GM18861 (cell line): ENCODE results near the gene BIRC2.

Experiments
- ATAC-seq: cut with Tn5 transposase; IDR thresholded peaks from one replicate; pipeline ENCODE4 v1.9.1; 2021; ENCODE audit not compliant: unreplicated experiment

BIRC2 gene

DNA sequence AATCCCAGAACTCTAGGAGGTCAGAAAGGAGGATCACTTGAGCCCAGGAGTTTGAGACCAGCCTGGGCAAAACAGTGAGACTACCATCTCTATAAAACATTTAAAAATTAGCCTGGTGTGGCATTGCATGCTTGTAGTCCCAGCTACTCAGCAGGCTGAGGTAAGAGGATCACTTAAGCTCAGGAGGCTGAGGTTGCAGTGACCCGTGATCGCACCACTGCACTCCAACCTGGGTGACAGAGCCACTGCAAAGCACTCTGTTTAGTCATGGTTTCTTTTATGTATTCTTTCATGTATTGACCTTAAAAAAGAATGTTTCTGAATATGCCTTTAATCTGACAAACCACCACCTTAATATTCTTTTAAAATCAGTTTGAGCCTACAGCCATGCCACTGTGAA lies 52.2 kb downstream of the BIRC2 start:
- ATAC-seq: no peak

DNA sequence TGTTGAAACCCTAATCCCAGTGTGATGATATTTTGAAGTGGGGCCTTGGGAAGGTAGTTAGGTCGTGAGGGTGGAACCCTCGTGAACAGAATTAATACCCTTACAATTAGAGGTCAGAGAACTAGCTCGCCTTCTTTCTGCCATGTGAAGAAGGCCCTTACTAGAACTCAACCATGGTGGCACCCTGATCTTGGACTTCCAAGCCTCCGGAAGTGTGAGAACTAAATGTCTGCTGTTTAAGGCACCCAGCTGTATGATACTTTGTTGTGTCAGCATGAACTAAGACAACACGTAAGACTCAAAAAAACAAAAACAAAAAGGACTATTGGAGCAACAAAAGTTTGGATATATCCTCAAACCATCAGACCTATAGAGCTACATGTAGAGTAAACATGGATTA lies 53.6 kb downstream of the BIRC2 start:
- no peak for ATAC-seq

DNA sequence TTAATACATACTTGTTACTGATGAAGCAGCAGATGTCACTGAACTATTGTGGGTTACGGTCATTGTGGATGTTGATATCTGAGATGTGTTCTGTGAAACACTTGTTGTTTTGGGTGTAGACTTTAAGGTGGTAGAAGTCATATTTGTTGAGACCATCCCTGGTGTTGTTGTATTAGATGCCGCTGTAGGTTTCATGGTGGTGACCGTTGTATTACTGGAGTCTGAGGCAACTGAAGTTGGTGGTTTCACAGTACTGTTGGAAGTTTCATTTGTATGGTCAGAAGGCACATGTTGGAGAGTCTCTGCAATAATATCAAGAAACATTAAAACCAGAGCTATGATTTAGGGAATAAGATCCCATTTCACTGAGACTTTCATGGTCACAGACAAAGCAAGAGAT lies 54.9 kb downstream of the BIRC2 start:
- no peak for ATAC-seq

DNA sequence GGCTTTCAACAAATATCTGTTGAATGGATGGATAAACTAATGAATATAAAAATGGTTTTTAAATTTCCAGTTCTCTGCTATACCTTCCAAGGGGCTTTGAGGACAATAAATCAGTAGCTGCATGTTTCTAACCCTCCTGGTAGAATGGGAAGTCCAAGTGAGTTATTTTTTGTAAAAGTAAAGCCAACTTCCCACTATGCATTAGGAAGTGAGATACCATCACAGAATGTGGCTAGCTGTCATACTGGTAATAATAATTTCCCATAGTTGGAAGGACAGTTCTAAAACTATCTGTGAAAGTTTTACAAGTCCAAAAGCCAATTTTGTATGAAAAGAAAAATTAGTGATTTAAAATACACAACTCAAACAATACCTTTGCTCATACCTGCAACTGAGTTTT lies 55.5 kb downstream of the BIRC2 start:
- no peak for ATAC-seq

DNA sequence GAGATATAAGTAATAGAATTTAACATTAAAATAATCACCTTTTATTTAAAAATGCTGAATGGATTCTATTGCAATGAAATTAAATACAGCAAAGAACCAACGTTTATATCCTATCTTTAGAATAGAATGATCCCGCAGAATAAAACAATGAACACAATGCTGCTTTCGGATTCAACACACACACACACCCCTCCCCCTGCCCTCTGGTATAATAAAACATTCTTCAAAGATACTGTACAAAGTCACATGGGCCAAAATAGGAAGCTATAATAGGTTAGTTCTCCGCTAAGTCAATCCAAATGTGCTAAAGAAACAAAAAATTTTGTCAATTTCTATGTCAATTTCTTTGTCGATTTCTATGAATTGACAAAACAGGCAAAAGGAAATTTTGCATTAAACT lies 58.5 kb downstream of the BIRC2 start:
- no peak for ATAC-seq

DNA sequence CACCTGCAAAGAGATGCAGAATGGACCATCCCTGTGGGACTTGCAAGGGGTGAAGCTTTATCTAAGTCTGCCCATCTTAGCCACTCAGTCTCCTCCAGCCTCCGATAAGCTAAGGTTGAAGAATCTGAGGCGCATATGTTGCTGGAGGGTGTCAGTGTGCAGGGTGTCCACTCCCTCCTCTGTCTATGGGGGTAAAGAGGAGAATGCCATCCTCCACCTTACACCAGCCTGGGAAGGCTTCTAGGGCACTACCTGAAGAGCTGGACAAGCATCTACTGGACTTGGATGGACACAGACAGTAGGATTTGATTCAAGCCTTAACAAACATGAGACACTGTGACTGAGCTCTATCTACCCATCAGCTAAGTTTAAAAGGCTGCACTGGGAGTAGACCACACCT lies 59.1 kb downstream of the BIRC2 start:
- ATAC-seq: no peak

DNA sequence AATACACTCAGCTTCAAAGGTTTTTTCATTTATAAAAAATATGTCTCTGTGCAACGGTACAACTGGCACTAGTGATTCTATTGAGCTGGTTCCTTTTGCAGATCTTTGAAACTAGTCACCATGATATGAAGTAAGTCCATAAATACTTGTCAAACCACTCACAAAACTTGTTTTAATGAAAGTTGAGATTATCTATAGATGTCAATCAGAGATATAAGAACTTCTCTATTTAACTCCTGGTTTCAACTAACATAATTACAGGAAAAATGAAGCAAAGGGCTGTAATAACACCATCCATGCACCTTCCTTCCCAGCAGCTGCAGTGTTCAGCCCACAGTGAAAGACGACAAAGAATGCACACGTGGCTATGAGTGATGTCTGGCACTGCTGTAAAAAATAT lies 60.9 kb downstream of the BIRC2 start:
- no peak for ATAC-seq

DNA sequence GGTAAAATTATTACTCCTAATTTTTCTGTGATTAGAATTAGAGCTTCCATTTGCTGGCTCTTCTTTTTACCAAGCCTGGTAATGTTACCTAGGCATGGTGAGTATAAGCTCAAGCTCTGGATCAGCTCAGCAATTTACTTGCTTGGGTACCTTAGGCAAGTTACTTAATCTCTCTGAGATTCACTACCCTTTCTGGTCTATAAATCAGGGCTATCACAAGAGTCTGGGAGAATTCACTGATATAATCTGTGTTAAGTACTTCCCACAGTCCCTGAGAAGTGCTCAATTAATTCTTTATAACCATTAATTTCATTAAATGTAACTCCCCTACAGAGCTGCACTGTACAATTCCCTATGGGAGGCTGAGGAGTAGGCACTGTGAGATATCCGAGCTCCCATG lies 61.3 kb downstream of the BIRC2 start:
- no peak for ATAC-seq

DNA sequence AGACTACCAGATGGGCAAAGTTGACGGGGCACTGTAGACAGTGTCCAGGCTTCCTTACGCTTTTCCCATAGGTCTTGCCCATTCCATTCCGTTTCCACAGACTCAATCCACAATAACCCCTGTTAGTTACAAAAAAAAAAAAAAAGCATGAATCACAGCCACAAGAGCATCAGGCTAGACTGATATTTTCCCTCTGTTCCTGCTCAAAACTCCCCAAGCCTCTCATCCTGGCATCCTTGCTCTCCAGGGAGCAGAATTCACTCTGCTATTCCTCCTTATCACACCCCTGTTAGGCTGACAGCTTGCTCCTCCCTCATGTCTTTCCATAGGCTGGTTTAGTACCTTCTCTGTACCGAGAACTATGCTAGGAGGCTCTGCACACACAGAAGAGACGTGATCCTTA lies 63.4 kb downstream of the BIRC2 start:
- ATAC-seq: no peak

DNA sequence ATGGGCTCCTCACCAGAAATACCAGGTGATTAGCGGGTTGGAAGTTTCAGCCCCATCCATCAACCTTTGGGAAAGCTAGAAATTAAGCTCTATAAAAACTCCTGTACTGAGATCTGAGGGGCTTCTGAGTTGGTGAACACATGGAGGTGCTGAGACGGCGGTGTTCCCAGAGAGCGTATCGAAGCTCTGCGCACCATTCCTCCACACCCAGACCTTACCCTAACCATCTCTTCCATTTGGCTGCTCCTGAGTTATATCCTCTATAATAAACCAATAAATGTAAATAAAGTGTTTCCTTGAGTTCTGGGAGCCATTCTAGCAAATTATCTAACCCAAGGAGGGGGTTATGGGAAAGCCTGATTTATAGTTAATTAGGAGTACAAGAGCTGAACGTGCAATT lies 64.1 kb downstream of the BIRC2 start:
- ATAC-seq: no peak

DNA sequence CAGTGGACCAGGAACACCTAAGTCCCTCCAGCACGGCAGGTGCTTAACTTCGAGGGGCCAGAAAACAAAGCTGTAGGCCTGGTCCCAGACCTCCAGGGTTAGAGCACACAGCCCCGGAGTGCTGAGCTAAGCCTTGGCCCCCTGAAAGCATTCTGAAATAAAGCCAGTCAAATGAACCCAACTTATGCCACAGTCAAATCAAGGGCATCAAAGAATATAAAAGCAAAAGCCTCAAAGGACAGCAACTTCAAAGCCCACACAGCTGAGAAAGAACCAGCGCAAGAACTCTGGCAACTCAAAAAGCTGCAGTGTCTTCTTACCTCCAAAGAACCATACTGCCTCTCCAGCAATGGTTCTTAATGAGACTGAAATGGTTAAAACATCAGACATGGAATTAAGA lies 66.5 kb downstream of the BIRC2 start:
- no peak for ATAC-seq

DNA sequence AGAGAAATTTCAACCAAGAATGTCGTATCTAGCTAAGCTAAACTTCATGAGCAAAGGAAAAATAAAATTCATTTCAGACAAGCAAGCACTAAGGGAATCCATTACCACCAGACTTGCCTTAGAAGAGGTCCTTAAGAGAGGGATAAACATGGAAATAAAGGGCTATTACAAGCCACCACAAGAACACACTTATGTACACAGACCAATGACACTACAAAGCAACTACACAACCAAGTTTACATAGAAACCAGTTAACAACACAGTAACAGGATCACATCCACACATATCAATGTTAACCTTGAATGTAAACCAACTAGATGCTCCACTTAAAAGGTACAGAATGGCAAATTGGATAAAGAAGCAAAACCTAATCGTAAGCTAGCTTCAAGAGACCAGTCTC lies 67.5 kb downstream of the BIRC2 start:
- ATAC-seq: no peak

DNA sequence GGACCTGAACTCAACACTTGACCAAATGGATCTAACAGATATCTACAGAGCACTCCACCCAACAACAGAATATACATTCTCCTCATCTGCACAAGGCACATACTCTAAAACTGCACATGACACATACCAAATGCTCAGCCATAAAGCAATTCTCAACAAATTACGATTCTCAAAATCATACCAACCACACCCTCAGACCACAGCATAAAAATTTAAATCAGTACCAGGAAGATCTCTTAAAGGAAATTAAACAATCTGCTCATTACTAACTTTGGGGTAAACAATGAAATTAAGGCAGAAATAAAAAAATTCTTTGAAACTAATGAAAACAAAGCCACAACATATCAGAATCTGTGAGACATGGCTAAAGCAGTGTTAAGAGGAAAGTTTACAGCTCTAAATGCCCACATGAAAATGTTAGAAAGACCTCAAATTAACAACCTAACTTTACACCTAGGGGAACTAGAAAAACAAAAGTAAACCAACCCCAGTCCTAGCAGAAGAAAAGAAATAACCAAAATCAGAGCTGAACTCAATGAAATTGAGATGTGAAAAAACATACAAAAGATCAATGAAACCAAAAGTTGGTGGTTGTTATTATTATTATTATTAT lies 68.4 kb downstream of the BIRC2 start:
- ATAC-seq: no peak

DNA sequence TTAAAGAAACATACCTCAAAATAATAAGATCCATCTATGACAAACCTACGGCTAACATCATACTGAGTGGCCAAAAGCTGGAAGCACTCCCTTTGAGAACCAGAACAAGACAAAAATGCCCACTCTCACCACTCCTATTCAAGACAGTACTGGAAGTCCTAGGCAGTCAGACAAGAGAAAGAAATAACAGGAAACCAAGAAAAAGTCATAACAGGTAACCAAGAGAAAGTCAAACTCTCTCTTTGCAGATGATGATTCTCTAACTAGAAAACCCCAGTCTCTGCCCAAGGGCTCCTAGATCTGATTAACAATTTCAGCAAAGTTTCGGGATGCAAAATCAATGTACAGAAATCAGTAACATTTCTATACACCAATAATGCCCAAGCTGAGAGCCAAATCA lies 70.0 kb downstream of the BIRC2 start:
- no peak for ATAC-seq

DNA sequence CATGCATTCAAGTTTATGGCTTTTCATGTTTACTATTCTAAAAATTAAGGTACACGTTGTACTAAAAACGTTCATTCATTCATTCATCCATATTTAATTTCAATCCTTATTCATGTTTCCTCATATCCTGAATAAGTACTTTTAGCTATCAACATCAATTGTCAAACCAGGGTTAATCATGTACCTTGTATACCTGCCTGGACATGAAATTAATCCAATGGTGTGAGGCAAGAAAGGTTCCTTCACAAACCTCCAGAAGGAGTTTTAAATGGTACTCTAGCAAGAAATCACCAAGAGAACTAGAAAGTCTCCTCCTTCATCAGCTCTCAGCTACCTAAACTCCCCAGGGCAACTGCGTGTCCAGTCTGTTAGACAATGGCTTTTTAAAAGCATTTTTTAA lies 72.2 kb downstream of the BIRC2 start:
- ATAC-seq: no peak

DNA sequence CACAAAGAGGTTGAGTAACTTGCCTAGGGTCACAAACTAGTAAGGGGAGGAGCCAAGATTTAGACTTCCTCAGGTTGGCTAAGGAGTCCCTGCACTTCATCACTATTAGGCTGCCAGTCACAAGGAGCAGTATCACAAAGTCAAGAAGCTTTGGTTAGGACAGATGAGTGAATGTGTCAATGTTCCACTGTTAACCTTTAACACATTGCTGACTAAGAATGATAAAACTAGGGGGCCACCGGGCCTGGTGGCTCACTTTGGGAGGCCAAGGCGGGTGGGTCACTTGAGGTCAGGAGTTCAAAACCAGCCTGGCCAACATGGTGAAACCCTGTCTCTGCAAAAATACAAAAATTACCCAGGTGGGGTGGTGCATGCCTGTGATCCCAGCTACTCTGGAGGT lies 73.5 kb downstream of the BIRC2 start:
- ATAC-seq: peak; percentile 99

DNA sequence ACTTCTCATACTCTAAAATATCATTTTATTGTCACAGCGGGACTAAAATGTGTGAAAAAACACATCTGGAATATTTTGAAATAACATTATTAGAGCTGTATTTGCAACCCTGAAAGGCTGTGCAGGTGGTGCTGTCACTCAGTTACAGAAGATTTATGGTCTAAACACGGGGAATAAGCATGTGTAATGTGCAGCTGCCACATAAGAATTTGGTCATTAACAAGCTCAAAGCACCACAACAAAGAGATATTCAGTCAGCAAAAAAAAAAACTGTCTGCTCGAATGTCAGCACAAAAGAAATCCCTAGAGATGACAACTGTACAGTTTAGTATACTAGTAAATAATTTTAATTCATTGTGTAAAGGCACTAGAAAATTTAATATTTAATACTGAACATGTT lies 74.2 kb downstream of the BIRC2 start:
- no peak for ATAC-seq

DNA sequence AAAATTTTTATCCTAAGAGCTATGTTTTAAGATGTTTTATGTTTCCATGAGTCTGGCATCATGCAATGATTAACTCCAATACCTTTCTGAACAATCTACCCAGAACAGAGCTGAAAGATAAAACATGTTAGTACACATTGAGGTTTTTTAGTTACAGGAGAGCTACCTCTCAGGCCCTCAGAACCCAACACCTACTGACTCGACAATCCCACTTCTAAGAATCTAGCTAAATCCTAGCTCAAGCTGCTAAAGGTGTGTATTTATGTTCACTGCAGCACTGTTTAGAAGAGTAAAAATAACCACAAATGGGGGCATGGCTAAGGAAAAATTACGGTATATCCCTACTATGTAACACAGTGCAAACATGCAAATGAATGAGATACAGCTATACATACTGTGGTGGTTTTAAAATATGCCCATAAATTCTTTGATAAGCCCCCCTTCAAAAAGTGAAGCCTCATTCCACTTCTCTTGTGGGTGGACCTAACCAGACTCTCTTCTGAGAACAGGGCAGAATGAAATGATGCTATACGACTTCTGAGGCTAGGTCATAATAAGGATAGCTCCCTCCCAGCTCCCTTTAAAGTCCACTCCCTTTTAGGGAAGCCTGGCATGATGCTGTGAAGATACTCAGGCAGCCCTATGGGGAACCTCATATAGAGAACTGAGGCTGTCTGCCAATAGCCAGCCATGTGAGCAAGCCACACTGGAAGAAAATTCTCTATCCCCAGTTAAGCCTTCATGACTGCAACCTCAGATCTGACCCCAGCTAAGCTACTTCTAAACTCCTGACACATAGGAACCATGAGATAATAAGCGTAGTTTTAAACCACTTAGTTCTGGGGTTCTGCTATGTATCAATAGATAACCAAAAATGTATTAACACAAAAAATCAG lies 76.1 kb downstream of the BIRC2 start:
- ATAC-seq: no peak

DNA sequence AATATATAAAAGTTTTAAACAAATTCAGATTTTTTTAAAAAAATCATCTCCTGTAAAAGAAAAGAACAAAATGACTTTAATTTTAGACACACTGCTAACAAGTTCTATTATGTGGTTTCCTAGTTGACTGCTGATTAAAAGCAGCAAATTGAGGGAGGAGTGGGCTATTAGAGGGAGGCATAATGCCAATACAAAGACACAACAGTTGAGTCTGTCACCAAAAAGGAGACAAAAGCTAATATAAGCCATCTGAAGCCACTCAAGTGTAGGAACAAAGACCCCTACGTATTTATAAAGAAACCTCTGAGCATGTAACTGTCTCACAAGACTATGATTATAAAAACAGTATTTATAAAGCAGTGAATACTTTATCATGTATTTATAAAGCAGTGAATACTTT lies 76.9 kb downstream of the BIRC2 start:
- ATAC-seq: no peak

DNA sequence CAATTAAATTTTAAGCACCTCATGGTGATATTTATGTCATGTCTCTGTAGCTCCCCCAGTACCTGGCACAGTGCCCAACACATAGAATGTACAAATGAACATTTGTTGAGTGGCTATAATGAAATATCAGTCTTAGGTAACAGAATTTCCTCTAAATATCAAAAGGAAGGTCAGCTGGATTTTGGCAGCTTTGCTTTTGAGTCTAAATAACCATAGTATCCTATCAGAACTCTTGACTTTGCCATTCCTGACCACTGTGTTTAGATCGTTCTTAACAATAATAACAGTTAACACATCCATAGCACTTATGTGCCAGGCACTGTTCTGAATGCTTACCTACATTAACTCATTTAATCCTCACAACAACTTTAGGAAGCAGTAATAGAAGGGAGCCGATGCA lies 79.0 kb downstream of the BIRC2 start:
- no peak for ATAC-seq

DNA sequence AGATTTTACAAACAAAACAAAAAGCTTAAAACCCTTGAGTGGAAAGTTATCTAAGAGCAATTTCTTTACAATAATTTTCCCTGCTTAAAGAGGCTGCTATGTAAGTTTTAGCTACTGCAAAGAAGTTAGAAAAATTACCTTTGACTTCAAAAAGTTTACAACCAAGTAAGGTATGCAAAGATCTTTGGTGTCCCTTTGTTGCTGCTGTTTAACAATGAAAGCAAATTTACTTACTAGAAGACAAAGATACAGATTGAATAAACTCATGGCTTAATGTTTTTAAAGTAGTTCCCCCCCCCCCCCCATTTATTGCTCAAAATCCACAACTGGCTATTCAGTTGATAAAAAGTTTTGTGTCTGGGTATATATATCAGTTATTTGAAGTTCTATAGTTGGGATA lies 79.6 kb downstream of the BIRC2 start:
- ATAC-seq: no peak

DNA sequence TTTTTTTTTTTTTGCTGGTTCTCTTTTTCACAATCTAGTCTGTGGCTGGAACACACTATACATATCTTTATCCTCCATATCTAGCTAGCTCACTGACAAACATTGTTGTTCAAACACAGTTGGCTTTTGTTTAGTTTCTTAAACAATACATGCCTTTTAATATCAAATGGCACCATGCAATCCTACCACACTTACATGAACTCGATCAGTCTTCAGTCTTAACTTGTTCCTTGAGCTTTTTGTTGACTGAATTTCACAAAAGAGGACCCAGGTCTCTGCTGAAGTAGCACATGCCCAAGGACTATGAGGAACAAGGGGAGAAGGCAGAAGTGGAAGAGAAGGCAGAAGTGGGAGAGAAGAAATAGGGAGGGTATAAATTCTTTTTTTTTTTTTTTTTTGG lies 80.1 kb downstream of the BIRC2 start:
- ATAC-seq: no peak
